Activated CD4-positive, alpha-beta memory T cell treated with anti-CD3 and anti-CD28 coated beads, Interleukin-2, amount 10 ng/mL, durations not matched to agents 7 days and 5 days (primary cell): ENCODE data around the gene NUDT21. TPM values are rescaled to one million over a fixed set of nuclear protein-coding genes. Genes with fewer than 3 reads are reported as not detected.
A peak's percentile ranks its signal among the peaks of the same experiment; 100 is the strongest.

Source experiments
- CTCF ChIA-PET: fragments of 350-600 bp; sonication (Branson Sonifier 250); formaldehyde crosslinking; loops from one replicate; lab custom pipeline; 2021; ENCODE audit warnings: antibody characterized with exemption, inconsistent platforms; lab: Charles Lee
- POLR2A ChIA-PET: fragments of 350-600 bp; sonication (Branson Sonifier 250); formaldehyde crosslinking; loops from one replicate; lab custom pipeline; 2021; ENCODE audit warnings: antibody characterized with exemption; lab: Charles Lee
- DNase-seq: peaks from one replicate; pipeline ENCODE4 v3.0.0-alpha.2; 2020
- H3K27ac Mint-ChIP-seq: one replicate; pipeline ENCODE4 v1.8.0; 2021; ENCODE audit warnings: mild to moderate bottlenecking, mixed read lengths
- H3K27me3 Mint-ChIP-seq: one replicate; pipeline ENCODE4 v1.8.0; 2021; ENCODE audit warnings: mixed read lengths
- H3K36me3 Mint-ChIP-seq: one replicate; pipeline ENCODE4 v1.8.0; 2021; ENCODE audit warnings: low read depth, mixed read lengths
- H3K4me1 Mint-ChIP-seq: one replicate; pipeline ENCODE4 v1.8.0; 2021; ENCODE audit warnings: mixed read lengths
- H3K4me3 Mint-ChIP-seq: one replicate; pipeline ENCODE4 v1.8.0; 2021; ENCODE audit warnings: mild to moderate bottlenecking, mixed read lengths
- H3K9me3 Mint-ChIP-seq: one replicate; pipeline ENCODE4 v1.8.0; 2021; ENCODE audit warnings: mixed read lengths
- total RNA-seq, 2 experiments: library from RNA; stranded (reverse); gene quantifications; one replicate each; pipeline ENCODE4 v1.2.3, GENCODE V29; 2021

Gene NUDT21
- total RNA-seq, 2 experiments from 2014 or later: 239 to 241 TPM

DNA sequence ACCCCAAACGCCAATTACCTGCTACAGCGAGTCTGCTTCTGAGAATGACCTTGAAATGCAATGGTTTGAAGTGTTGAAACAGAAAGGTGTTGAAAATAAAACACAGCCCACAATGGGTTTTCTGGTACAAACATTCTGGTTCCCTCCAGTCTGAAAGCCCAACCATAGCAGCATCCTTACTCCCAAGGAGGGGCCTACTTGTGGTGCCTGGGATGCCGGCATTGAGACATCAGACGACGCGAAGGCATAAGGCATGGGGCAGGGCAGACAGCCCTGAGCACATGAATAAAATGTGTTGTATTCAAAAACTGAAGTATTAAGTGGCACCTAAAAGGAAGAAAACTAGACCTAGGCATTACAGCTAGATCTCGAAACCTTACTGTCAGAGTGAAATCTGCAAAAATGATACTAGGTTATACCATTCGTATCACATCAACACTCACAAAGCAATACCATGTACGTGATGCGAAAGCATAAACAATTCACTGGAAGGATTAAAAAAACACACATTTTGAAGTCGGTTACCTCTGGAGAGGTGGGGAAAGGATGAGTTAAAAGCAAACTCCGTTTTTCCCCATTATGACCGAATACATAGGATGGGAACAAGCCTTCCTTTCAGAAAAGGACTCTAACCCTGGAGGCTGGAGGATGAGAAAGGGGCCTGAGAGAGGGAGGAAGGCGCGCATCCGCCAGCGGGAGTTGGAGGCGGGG is 702 bp downstream of the NUDT21 start:
- Mint-ChIP-seq H3K36me3 (peaks cover 49% of the 10 kb centered on the region), H3K27me3 (no peaks in the 10 kb centered on the region), H3K4me3 (peak overlapping the region; percentile 94), H3K27ac (peak overlapping the region; percentile 83), H3K4me1 (peaks cover 55% of the 10 kb centered on the region), H3K9me3 (no peaks in the 10 kb centered on the region)
- CTCF ChIA-PET: interaction anchor here (0.7 to 1.0 kb wide), 4 partner anchors 15 to 252 kb away, joined by 3 to 4 read pairs (median 4); no protein-coding TSS in a partner anchor
- DNase-seq: peak; percentile 23
- POLR2A ChIA-PET: interaction anchor here (0.9 to 1.4 kb wide), 10 partner anchors 10 to 482 kb away, joined by 3 to 9 read pairs (median 5); partner anchors contain the start of gene HERPUD1

DNA sequence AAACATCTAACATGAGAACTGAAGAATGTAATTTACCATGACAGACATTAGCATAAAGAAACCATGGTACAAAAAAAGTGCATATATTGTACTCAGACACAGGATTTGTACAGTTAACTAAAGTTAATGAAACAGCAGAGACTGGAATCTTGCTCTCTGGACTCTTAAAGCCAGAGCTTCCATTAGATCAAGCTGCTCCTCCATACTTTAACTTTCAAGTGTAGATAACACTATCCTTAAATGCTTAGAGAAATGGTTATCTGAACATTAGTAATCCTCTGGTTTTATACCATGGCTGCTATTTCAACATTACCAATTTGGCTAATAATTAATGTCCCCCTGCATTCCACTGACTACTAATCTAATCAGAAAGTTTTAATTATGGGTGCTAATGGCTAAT is 3.1 kb downstream of the NUDT21 start:
- DNase-seq: no peak
- Mint-ChIP-seq H3K27ac (peak overlapping the region; percentile 67), H3K36me3 (peaks cover 44% of the 10 kb centered on the region), H3K9me3 (no peaks in the 10 kb centered on the region), H3K4me3 (peak overlapping the region; percentile 27), H3K27me3 (no peaks in the 10 kb centered on the region), H3K4me1 (peaks cover 50% of the 10 kb centered on the region)
- ChIA-PET CTCF (interaction anchor here (1.5 kb wide), 1 partner anchor 129 kb away, joined by 3 read pairs; no protein-coding TSS in a partner anchor), POLR2A (interaction anchor here (0.7 to 1.5 kb wide), 5 partner anchors 10 to 24 kb away, joined by 3 to 8 read pairs (median 3); no protein-coding TSS in a partner anchor)

DNA sequence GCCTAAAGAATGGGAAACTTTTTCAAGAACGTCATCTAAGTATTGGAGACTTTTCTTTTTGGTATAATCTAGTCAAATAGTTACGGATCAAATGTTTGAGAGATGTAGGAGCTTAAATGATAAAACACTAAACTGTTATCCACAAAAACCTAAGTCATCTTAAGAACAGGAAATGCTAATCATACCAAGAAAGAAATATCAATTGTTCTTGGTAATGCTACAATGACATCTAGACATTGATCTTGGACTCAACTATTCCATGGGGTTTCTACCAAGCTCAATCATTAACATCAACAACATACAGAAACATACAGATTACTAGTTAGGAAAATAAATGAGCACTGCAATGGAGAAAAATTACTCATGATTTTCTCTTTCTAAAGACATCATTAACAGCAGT is 3.8 kb downstream of the NUDT21 start:
- peaks cover 45% of the 10 kb centered on the region for H3K4me1 Mint-ChIP-seq
- POLR2A ChIA-PET: interaction anchor here (0.7 to 1.5 kb wide), 6 partner anchors 9 to 23 kb away, joined by 3 to 8 read pairs (median 4); no protein-coding TSS in a partner anchor
- peak overlapping the region; percentile 27 for H3K4me3 Mint-ChIP-seq
- peaks cover 49% of the 10 kb centered on the region for H3K36me3 Mint-ChIP-seq
- no peaks in the 10 kb centered on the region for H3K27me3 Mint-ChIP-seq
- CTCF ChIA-PET: interaction anchor here (1.5 kb wide), 1 partner anchor 130 kb away, joined by 3 read pairs; no protein-coding TSS in a partner anchor
- peak overlapping the region; percentile 67 for H3K27ac Mint-ChIP-seq
- no peak for DNase-seq
- no peaks in the 10 kb centered on the region for H3K9me3 Mint-ChIP-seq

DNA sequence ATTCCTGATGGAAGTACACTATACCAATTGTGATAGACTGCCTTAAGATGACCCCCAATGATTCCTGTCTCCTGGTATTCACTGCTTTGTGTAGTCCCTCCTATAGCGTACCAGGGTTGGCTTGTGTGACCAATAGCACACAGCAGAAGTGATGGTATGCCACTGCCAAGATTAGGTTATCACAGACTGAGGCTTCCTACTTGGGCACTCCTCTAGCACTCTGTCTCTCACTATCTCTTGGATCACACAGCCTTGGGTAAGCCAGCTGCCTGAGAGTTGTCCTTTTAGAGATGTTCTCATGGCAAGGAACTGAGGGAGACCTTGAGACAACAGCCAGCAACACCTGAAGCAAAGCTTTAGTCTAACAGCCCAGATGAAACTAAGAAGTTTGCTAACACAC is 13.1 kb downstream of the NUDT21 start:
- Mint-ChIP-seq H3K36me3 (peaks cover 66% of the 10 kb centered on the region), H3K9me3 (no peaks in the 10 kb centered on the region), H3K4me1 (peaks cover 2% of the 10 kb centered on the region), H3K27me3 (no peaks in the 10 kb centered on the region), H3K27ac (peak overlapping the region; percentile 8), H3K4me3 (no peak overlapping the region)
- DNase-seq: no peak
- ChIA-PET POLR2A (interaction anchor here (1.3 to 2.7 kb wide), 3 partner anchors 10 to 13 kb away, joined by 3 to 9 read pairs (median 5); partner anchors contain the start of genes AMFR, NUDT21 and OGFOD1), CTCF (no interaction called here)

DNA sequence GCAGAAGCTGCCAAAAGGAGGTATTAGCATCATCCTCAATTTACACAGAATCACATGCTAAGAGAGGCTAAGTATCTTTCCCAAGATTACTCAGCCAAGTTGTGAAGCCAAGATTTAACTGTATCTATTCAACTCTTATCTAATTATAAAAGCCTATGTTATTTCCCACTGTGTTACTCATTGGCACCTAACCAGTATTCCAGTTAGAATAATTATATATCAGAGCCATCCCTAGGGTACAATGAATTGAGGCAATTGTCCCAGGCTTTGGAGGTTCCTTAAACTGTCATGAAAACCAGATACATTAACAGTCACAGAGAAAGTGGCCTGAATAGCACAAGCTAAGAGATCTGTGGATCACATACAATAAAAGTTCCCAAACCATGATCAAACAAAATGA is 14.9 kb downstream of the NUDT21 start:
- Mint-ChIP-seq H3K4me1 (no peaks in the 10 kb centered on the region), H3K4me3 (no peak overlapping the region), H3K27ac (no peak overlapping the region), H3K27me3 (no peaks in the 10 kb centered on the region), H3K9me3 (no peaks in the 10 kb centered on the region), H3K36me3 (peaks cover 65% of the 10 kb centered on the region)
- CTCF ChIA-PET: interaction anchor here (1.5 kb wide), 1 partner anchor 15 kb away, joined by 4 read pairs; the partner anchor contains the start of genes NUDT21 and OGFOD1
- POLR2A ChIA-PET: interaction anchor here (2.7 kb wide), 1 partner anchor 15 kb away, joined by 9 read pairs; the partner anchor contains the start of genes NUDT21 and OGFOD1
- no peak for DNase-seq

DNA sequence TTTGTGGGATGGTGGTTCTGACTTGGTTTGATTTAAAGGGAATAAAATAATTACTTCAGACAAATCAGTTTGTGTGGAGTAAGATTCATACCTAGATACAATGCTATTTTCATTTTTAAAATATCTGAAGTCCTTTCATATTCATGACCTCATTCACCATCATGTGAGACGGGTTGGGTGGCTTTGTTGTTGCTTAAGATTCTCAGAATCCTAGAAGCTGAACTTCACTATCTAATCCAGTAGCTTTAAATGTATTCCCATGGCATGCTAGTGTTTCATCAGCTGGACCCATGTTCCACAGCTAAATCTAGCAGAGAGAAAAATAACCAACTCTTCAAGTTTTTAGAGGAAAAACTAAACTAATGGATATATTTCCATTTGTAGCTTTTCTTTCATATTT is 23.0 kb downstream of the NUDT21 start:
- Mint-ChIP-seq H3K36me3 (peaks cover 37% of the 10 kb centered on the region), H3K4me1 (peaks cover 22% of the 10 kb centered on the region), H3K27me3 (no peaks in the 10 kb centered on the region), H3K4me3 (no peak overlapping the region), H3K9me3 (no peaks in the 10 kb centered on the region), H3K27ac (no peak overlapping the region)
- POLR2A ChIA-PET: interaction anchor here (1.3 kb wide), 1 partner anchor 24 kb away, joined by 3 read pairs; no protein-coding TSS in a partner anchor
- DNase-seq: no peak
- CTCF ChIA-PET: interaction anchor here (2.2 kb wide), 1 partner anchor 23 kb away, joined by 6 read pairs; the partner anchor contains the start of genes NUDT21 and OGFOD1

DNA sequence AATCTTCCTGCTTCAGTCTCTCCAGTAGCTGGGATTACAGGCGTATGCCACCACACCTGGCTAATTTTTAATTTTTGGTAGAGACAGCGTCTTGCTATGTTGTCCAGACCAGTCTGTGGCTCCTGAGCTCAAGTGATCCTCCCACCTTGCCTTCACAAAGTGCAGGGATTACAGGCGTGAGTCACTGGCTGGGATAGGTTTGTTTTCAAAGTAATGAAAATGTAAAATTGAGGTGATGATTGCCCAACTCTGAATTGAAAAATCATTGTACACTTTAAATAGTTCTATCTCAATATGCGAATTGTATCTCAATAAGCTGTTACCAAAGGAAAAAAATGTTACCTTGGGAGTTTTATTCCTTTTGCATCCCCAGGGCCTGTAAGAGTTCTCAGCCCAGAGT is 24.5 kb downstream of the NUDT21 start:
- no peak for DNase-seq
- no peaks in the 10 kb centered on the region for H3K9me3 Mint-ChIP-seq
- peak overlapping the region; percentile 67 for H3K4me3 Mint-ChIP-seq
- H3K27ac Mint-ChIP-seq: no peak overlapping the region
- POLR2A ChIA-PET: interaction anchor here (1.0 to 2.2 kb wide), 4 partner anchors 12 to 24 kb away, joined by 3 to 5 read pairs (median 4); partner anchors contain the start of genes NUDT21 and OGFOD1
- no peaks in the 10 kb centered on the region for H3K27me3 Mint-ChIP-seq
- H3K4me1 Mint-ChIP-seq: peaks cover 35% of the 10 kb centered on the region
- H3K36me3 Mint-ChIP-seq: peaks cover 24% of the 10 kb centered on the region
- CTCF ChIA-PET: interaction anchor here (0.6 kb wide), 1 partner anchor 44 kb away, joined by 4 read pairs; no protein-coding TSS in a partner anchor

DNA sequence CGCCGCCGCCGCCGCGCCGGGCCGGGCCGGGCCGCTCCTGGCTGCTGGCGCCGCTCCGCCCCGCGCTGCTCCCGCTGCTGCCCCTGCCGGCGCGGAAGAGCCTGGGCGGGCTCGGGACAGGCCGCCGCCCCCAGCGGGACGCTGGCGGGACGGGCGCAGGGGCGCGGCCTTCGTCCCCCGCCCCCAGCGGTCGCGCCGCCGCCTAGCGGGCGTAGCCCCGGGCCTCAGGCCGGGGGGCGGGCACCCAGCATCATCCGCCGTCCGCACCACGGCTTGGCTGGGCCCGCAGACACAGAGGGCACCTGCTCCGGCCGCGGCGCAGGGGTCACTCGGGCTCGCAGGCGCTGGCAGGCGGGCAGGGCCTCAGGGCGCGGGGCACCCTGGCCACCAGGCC is 25.7 kb downstream of the NUDT21 start, which contains the start of gene AMFR:
TSS of gene AMFR (minus strand) at position 107 of the 394 bp plus-strand sequence. CDS start 218 bp downstream, outside the sequence.
- Mint-ChIP-seq H3K27me3 (no peaks in the 10 kb centered on the region), H3K27ac (peak within 1 kb of the TSS; percentile 55), H3K9me3 (no peaks in the 10 kb centered on the region), H3K4me3 (peak within 1 kb of the TSS; percentile 91), H3K36me3 (peaks cover 15% of the 10 kb centered on the region), H3K4me1 (peaks cover 39% of the 10 kb centered on the region)
- POLR2A ChIA-PET: interaction anchor here (0.7 to 2.2 kb wide), 2 partner anchors 14 to 597 kb away, joined by 3 to 5 read pairs; no protein-coding TSS in a partner anchor
- CTCF ChIA-PET: interaction anchor here (0.6 kb wide), 1 partner anchor 143 kb away, joined by 3 read pairs; no protein-coding TSS in a partner anchor
- DNase-seq: peak; percentile 68

DNA sequence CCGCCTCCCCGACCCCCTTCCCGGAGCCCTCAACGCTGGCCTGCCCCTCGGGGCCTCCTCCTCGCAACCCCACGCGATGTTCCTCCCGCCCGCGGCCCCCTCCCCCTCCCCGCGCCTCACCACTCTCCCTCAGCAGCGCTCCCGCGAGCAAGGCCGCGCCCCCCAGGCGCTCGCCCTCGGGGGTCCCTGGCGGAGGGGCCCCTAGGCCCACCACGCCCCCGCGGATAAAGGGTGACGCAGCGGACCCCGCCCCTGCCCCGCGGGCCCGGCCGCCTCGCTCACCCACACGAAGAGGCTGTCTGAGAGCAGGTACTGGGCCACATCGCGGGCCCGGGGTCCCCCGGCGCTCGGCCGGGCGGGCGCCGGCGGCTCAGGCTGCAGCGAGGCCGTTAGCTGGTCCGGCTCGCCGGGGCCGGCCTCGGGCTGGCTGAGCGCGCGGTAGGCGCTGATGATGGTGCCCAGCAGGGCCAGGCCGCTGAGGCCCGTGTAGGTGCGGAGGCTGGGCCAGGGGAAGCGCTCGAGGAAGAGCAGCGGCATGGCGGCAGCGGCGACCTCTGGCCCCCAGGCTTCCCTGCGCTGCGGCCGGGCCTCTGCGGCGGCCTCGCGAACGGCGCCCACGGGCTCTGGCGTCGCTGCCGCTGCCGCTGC is 26.2 kb downstream of the NUDT21 start:
- CTCF ChIA-PET: no interaction called here
- Mint-ChIP-seq H3K36me3 (peaks cover 13% of the 10 kb centered on the region), H3K4me1 (peaks cover 42% of the 10 kb centered on the region), H3K27ac (no peak overlapping the region), H3K9me3 (no peaks in the 10 kb centered on the region), H3K27me3 (no peaks in the 10 kb centered on the region), H3K4me3 (peak overlapping the region; percentile 91)
- POLR2A ChIA-PET: interaction anchor here (0.6 to 2.2 kb wide), 5 partner anchors 11 to 762 kb away, joined by 3 to 8 read pairs (median 3); partner anchors contain the start of genes NUDT21, OGFOD1 and RSPRY1
- DNase-seq: peak; percentile 31

DNA sequence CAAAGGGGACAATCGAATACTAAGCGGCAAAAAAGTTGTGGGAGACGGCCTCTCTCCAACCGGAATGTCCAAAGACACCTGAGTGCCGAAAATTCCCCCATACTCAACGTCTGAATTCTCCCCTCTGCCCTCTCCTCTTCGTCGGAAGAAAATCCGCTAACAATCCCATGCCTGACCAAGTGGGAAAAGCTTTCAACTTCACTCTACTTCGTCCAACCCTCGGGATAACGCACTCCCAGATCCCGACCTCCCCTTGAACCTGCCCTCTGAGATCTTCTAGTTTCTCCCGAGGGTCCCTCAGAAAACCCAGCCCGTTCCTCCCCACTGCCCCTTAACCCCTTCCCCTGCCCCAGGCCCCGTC is 26.7 kb downstream of the NUDT21 start:
- no peaks in the 10 kb centered on the region for H3K9me3 Mint-ChIP-seq
- H3K27me3 Mint-ChIP-seq: no peaks in the 10 kb centered on the region
- H3K4me1 Mint-ChIP-seq: peaks cover 42% of the 10 kb centered on the region
- CTCF ChIA-PET: no interaction called here
- DNase-seq: no peak
- peak overlapping the region; percentile 55 for H3K27ac Mint-ChIP-seq
- peak overlapping the region; percentile 91 for H3K4me3 Mint-ChIP-seq
- peaks cover 9% of the 10 kb centered on the region for H3K36me3 Mint-ChIP-seq
- POLR2A ChIA-PET: interaction anchor here (0.6 to 1.4 kb wide), 4 partner anchors 10 to 762 kb away, joined by 3 to 8 read pairs (median 3); partner anchors contain the start of genes NUDT21, OGFOD1 and RSPRY1

DNA sequence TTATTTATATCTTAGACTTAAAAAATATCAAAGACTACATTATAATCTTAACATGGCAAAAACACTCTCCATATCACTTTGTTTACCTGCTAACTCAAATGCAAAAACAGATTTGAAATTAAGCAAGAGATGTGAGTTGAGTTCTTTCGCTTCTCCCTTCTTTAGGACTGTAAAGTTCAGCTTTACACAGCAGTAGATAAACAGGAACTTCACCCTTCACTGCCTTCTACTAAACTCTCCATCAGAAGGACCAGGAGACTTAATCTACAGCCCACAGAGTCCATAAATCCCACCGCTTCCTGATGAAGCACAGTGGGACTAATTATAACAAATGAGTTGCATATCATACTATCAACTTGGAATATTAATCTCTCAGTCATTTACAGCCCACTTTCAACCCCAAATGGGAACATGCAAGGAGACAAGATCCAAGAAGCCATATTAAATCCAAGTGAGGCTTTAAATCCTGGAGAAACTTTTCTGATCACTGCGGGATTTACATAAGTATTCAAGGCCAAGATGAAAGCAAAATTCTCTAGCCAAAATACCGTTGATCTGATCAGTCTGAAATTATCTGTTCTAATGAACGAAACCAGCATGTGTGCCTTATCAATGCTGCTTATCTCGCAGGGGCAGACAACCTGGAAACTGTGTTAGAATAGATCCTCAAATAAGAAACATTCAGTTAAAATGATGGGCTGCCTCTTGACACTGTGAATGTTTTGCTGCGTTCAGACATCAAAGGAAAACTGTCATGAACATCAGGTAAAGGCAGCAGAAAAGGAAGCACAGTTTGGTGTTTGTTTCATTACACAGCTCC is 27.3 kb downstream of the NUDT21 start:
- H3K36me3 Mint-ChIP-seq: peaks cover 6% of the 10 kb centered on the region
- CTCF ChIA-PET: no interaction called here
- peak overlapping the region; percentile 55 for H3K27ac Mint-ChIP-seq
- DNase-seq: no peak
- H3K27me3 Mint-ChIP-seq: no peaks in the 10 kb centered on the region
- POLR2A ChIA-PET: interaction anchor here (1.0 to 1.4 kb wide), 2 partner anchors 23 to 763 kb away, joined by 3 to 8 read pairs; partner anchors contain the start of gene RSPRY1
- H3K4me1 Mint-ChIP-seq: peaks cover 42% of the 10 kb centered on the region
- H3K4me3 Mint-ChIP-seq: peak overlapping the region; percentile 91
- no peaks in the 10 kb centered on the region for H3K9me3 Mint-ChIP-seq
